Endothelial cell of umbilical vein (primary cell): ENCODE results near the gene SPECC1L. TPM values are rescaled to one million over a fixed set of nuclear protein-coding genes. Genes with fewer than 3 reads are reported as not detected.

Experiments
- BruUV-seq: library from RNA; stranded (reverse); fragments of 400-500 nt; replicated peaks from 2 replicates; lab custom pipeline; 2021; lab: Mats Ljungman, UMichigan
- CTCF ChIA-PET: fragments of 300-600, 350-600 bp; sonication (Branson Sonifier 250); formaldehyde crosslinking; loops from one replicate; lab custom pipeline; 2021; ENCODE audit warnings: antibody characterized with exemption, inconsistent platforms; lab: Charles Lee
- POLR2A ChIA-PET: fragments of 300-600, 350-600 bp; sonication (Branson Sonifier 250); formaldehyde crosslinking; loops from one replicate; lab custom pipeline; 2021; ENCODE audit warnings: antibody characterized with exemption, inconsistent platforms; lab: Charles Lee
- DNase-seq: peaks from one replicate; pipeline ENCODE4 v3.0.0-alpha.2; 2011; ENCODE audit warnings: low read depth, low spot score
- FAIRE-seq: peaks from 2 replicates; lab custom pipeline; 2011; peaks lifted over from hg19 to GRCh38; lab: Jason Lieb, UNC
- H2AFZ ChIP-seq: 2 replicates; pipeline ENCODE4 v1.6.0; 2012; ENCODE audit warnings: low read depth, low read length, control low read depth, inconsistent platforms
- H3K27ac ChIP-seq: 2 replicates; pipeline ENCODE4 v1.5.1; 2011; ENCODE audit warnings: low read depth, mild to moderate bottlenecking, control low read depth, low read length, moderate library complexity; ENCODE audit not compliant: insufficient read depth
- H3K27me3 ChIP-seq, 2 experiments: 2 replicates each; pipeline versions ENCODE4 v1.6.0 to v1.6.1; 2011; ENCODE audit warnings: low read length in 2 of 2, mixed read lengths in 1 of 2; ENCODE audit not compliant: control insufficient read depth in 2 of 2, insufficient read depth in 2 of 2
- H3K36me3 ChIP-seq, 2 experiments: 2 replicates in 1 of 2; 3 replicates in 1 of 2; pipeline ENCODE4 v1.5.1; 2011; ENCODE audit warnings: low read length in 2 of 2, mild to moderate bottlenecking in 1 of 2, moderate library complexity in 1 of 2; ENCODE audit not compliant: control insufficient read depth in 2 of 2, insufficient read depth in 2 of 2; ENCODE audit errors: extremely low read depth in 1 of 2
- H3K4me1 ChIP-seq: 3 replicates; pipeline ENCODE4 v1.5.1; 2011; ENCODE audit warnings: mild to moderate bottlenecking, low read length; ENCODE audit not compliant: control insufficient read depth, insufficient read depth; ENCODE audit errors: extremely low read depth
- H3K4me2 ChIP-seq: 2 replicates; pipeline ENCODE4 v1.6.1; 2011; ENCODE audit warnings: low read length, control low read depth, mixed read lengths; ENCODE audit not compliant: insufficient read depth
- H3K4me3 ChIP-seq, 3 experiments: fragments of 200-600 bp in 1 of 3; sonication (generic), shearing (Covaris generic) in 1 of 3; replicated peaks in 1 of 3; 2 replicates each; pipeline ENCODE4 v1.5.1; 2011 to 2016; ENCODE audit warnings: control low read depth in 3 of 3, low read length in 3 of 3, mild to moderate bottlenecking in 2 of 3, inconsistent platforms in 1 of 3, low read depth in 1 of 3, moderate library complexity in 1 of 3; ENCODE audit not compliant: insufficient read depth in 1 of 3
- H3K79me2 ChIP-seq: 2 replicates; pipeline ENCODE4 v1.6.0; 2012; ENCODE audit warnings: low read length, inconsistent platforms; ENCODE audit not compliant: control insufficient read depth, insufficient read depth
- H3K9ac ChIP-seq: replicated peaks from 2 replicates; pipeline ENCODE3; 2011; ENCODE audit warnings: low read length, control low read depth; ENCODE audit not compliant: insufficient read depth; ENCODE audit errors: extremely low read depth
- H3K9me1 ChIP-seq: replicated peaks from 3 replicates; pipeline ENCODE4 v1.6.0; 2011; ENCODE audit warnings: mild to moderate bottlenecking, low read length; ENCODE audit not compliant: control insufficient read depth, insufficient read depth; ENCODE audit errors: extremely low read depth
- H3K9me3 ChIP-seq: replicated peaks from 2 replicates; pipeline ENCODE4 v1.5.1; 2012; ENCODE audit warnings: low read length, inconsistent platforms; ENCODE audit not compliant: control insufficient read depth, insufficient read depth
- H4K20me1 ChIP-seq: replicated peaks from 2 replicates; pipeline ENCODE3; 2011; ENCODE audit warnings: mild to moderate bottlenecking, low read length; ENCODE audit not compliant: control insufficient read depth, insufficient read depth; ENCODE audit errors: extremely low read depth
- EZH2 ChIP-seq: IDR thresholded peaks from 2 replicates; pipeline ENCODE4 v1.6.1; 2012; ENCODE audit warnings: borderline replicate concordance, low read depth, mild to moderate bottlenecking, moderate library complexity, low read length, inconsistent platforms; ENCODE audit not compliant: severe bottlenecking
- FOS ChIP-seq: IDR thresholded peaks from 2 replicates; pipeline ENCODE4 v1.6.1; 2011; ENCODE audit warnings: mild to moderate bottlenecking, low read length, moderate library complexity, borderline replicate concordance; ENCODE audit not compliant: insufficient read depth
- GATA2 ChIP-seq: IDR thresholded peaks from 2 replicates; pipeline ENCODE4 v1.7.0; 2011; ENCODE audit warnings: low read depth, mild to moderate bottlenecking, moderate library complexity, mixed read lengths, low read length; ENCODE audit not compliant: insufficient read length, insufficient read depth
- JUN ChIP-seq: IDR thresholded peaks from 2 replicates; pipeline ENCODE4 v1.6.1; 2011; ENCODE audit warnings: borderline replicate concordance, low read depth; ENCODE audit not compliant: insufficient read length, insufficient read depth
- MYC ChIP-seq: IDR thresholded peaks from one replicate; pipeline ENCODE4 v1.6.1; 2011; ENCODE audit warnings: mild to moderate bottlenecking, low read depth, low read length
- POLR2A ChIP-seq: IDR thresholded peaks from 2 replicates; pipeline ENCODE4 v1.6.1; 2012; ENCODE audit warnings: low read depth, mild to moderate bottlenecking, control low read depth, low read length
- POLR2AphosphoS5 ChIP-seq: IDR thresholded peaks from 2 replicates; pipeline ENCODE4 v1.6.1; 2012; ENCODE audit warnings: low read depth, mild to moderate bottlenecking, control low read depth, low read length, moderate library complexity; ENCODE audit not compliant: insufficient read depth
- dilution Hi-C: fragments of 300-500 bp; cut with MboI; formaldehyde crosslinking; loops from one replicate; pipeline ENCODE4 v1.15.0; 2019; ENCODE audit warnings: low sequenced_read_pairs; ENCODE audit not compliant: extremely low pct_ligation_motif_present
- intact Hi-C: fragments of 100-400 bp; cut with micrococcal nuclease; formaldehyde crosslinking; loops from one replicate; pipeline ENCODE4 v1.10.0; 2022
- polyA plus RNA-seq, 4 experiments: library from polyadenylated mRNA; depleted of rRNA in 3 of 4; stranded (reverse) in 3 of 4; unstranded in 1 of 4; fragments of >200 nt; gene quantifications; 2 replicates each; pipeline versions ENCODE4 v1.2.1 to v1.2.3, GENCODE V29; 2011 to 2012; ENCODE audit warnings: missing spikeins in 1 of 4
- total RNA-seq: library from RNA; stranded (reverse); gene quantifications from 2 replicates; pipeline ENCODE4 v1.2.3, GENCODE V29; 2021
- TF ChIP-seq, protein P1 (sequence below): IDR thresholded peaks from 2 replicates; pipeline ENCODE4 v1.6.1; 2011; ENCODE audit not compliant: insufficient read depth, insufficient read length
- TF ChIP-seq, protein P2 (sequence below), 2 donors: IDR thresholded peaks; 1 replicate in 1 of 2; 2 replicates in 1 of 2; pipeline ENCODE4 v1.5.1; 2011; ENCODE audit warnings: low read length in 2 of 2, mild to moderate bottlenecking in 2 of 2, moderate library complexity in 2 of 2, control low read depth in 1 of 2, inconsistent platforms in 1 of 2, low read depth in 1 of 2; ENCODE audit not compliant: insufficient read depth in 1 of 2; ENCODE audit errors: extremely low read depth in 1 of 2

The SPECC1L gene
- total and polyA plus RNA-seq, 2 donors (not counting 3 experiments of a cell fraction or from before 2014, with no cell fraction given): 22.8 to 79.3 TPM

DNA sequence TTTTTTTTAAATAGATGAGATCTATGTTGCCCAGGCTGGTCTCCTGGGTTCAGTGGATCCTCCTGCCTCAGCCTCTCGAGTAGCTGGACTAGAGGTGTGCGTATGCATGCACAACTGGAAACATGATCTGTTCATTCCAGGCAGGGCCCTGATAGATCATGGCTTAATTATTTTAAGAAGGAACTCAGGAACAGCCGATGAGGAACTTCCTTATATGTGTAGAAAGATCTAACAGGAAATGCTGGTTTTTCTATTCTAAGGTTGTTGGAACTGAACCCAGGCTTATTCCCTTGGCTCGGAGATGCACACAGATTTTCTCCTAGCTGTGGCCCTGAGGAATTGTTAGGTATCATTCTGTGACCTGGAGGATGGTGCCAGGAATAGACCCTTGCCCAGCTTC lies 32.4 kb downstream of the SPECC1L start:
- no peak overlapping the region for H3K9ac ChIP-seq
- ChIA-PET CTCF (interaction anchor here (0.5 to 1.4 kb wide), 3 partner anchors 18 to 226 kb away, joined by 3 read pairs; no protein-coding TSS in a partner anchor), POLR2A (no interaction called here)
- peak overlapping the region; percentile 19 for H3K4me2 ChIP-seq
- TF ChIP-seq, protein P1, sequence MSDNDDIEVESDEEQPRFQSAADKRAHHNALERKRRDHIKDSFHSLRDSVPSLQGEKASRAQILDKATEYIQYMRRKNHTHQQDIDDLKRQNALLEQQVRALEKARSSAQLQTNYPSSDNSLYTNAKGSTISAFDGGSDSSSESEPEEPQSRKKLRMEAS: no peak
- TF ChIP-seq JUN: no peak
- no peak for TF ChIP-seq GATA2
- TF ChIP-seq POLR2A: no peak
- TF ChIP-seq, protein P2, sequence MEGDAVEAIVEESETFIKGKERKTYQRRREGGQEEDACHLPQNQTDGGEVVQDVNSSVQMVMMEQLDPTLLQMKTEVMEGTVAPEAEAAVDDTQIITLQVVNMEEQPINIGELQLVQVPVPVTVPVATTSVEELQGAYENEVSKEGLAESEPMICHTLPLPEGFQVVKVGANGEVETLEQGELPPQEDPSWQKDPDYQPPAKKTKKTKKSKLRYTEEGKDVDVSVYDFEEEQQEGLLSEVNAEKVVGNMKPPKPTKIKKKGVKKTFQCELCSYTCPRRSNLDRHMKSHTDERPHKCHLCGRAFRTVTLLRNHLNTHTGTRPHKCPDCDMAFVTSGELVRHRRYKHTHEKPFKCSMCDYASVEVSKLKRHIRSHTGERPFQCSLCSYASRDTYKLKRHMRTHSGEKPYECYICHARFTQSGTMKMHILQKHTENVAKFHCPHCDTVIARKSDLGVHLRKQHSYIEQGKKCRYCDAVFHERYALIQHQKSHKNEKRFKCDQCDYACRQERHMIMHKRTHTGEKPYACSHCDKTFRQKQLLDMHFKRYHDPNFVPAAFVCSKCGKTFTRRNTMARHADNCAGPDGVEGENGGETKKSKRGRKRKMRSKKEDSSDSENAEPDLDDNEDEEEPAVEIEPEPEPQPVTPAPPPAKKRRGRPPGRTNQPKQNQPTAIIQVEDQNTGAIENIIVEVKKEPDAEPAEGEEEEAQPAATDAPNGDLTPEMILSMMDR (IDR thresholded peaks at IDR 0.05; ENCODE audit: extremely low read depth in 1 of 2, insufficient read depth in 1 of 2, low read depth in 1 of 2, low read length in 2 of 2): no peak
- no peak for TF ChIP-seq MYC
- TF ChIP-seq POLR2AphosphoS5: no peak
- no peak for TF ChIP-seq FOS
- TF ChIP-seq EZH2: no peak
- H3K4me3 ChIP-seq: no peak overlapping the region
- H2AFZ ChIP-seq: no peak overlapping the region
- H3K79me2 ChIP-seq: peaks cover 51% of the 10 kb centered on the region
- DNase-seq (no peak), FAIRE-seq (peak; percentile 67)
- peaks cover 39% of the 10 kb centered on the region for H3K4me1 ChIP-seq
- no peaks in the 10 kb centered on the region for H4K20me1 ChIP-seq
- no peaks in the 10 kb centered on the region for H3K9me3 ChIP-seq
- H3K9me1 ChIP-seq: no peaks in the 10 kb centered on the region
- BruUV-seq: no TSS peak
- H3K27ac ChIP-seq: peak overlapping the region; percentile 39
- dilution Hi-C loops (no loop called here), intact Hi-C loops (loop anchor here (2.0 kb wide), 1 partner anchor 32 kb away; the partner anchor contains the start of gene SPECC1L)
- H3K27me3 ChIP-seq: no peaks in the 10 kb centered on the region
- no peaks in the 10 kb centered on the region for H3K36me3 ChIP-seq
